Sigmoid colon (tissue), 7 donors: Measurements from ENCODE around the gene TNFRSF25. TPM values are rescaled to one million over a fixed set of nuclear protein-coding genes. Genes with fewer than 3 reads are reported as not detected.
"Not testable (repeated sequence)": the region's sequence is repeated elsewhere in the genome, so short reads cannot be mapped to it uniquely, and the experiment has no call there.

ENCODE experiments used
- DNase-seq: peaks from one replicate; pipeline ENCODE4 v3.0.0-alpha.2; 2019
- H3K27ac ChIP-seq, 4 donors: fragments of 200-600 bp; sonication (generic); one replicate each; pipeline ENCODE4 v1.5.1; 2016 to 2019; ENCODE audit warnings: mild to moderate bottlenecking in 1 of 4
- H3K27me3 ChIP-seq, 3 donors: fragments of 200-600 bp; sonication (generic); one replicate each; pipeline ENCODE4 v1.5.1; 2019; ENCODE audit warnings: mild to moderate bottlenecking in 1 of 3
- H3K36me3 ChIP-seq, 4 donors: fragments of 200-600 bp; sonication (generic); one replicate each; pipeline ENCODE4 v1.5.1; 2016 to 2019
- H3K4me1 ChIP-seq, 4 donors: fragments of 200-600 bp; sonication (generic); one replicate each; pipeline ENCODE4 v1.5.1; 2017 to 2019
- H3K4me3 ChIP-seq, 4 donors: fragments of 200-600 bp; sonication (generic); one replicate each; pipeline ENCODE4 v1.5.1; 2017 to 2019; ENCODE audit warnings: mild to moderate bottlenecking in 2 of 4, moderate library complexity in 1 of 4
- H3K9me3 ChIP-seq, 4 donors: fragments of 200-600 bp in 3 of 4; sonication (generic) in 3 of 4; one replicate each; pipeline versions ENCODE4 v1.5.1 to v1.6.1; 2013 to 2019
- EP300 ChIP-seq, 4 donors: sonication (generic); formaldehyde crosslinking; IDR thresholded peaks; one replicate each; pipeline ENCODE4 v1.6.1; 2017; ENCODE audit warnings: antibody characterized with exemption in 4 of 4
- POLR2A ChIP-seq, 2 donors: fragments of 450-650 bp; IDR thresholded peaks; one replicate each; pipeline ENCODE4 v1.6.1; 2016; ENCODE audit warnings: antibody characterized with exemption in 2 of 2, mild to moderate bottlenecking in 2 of 2, moderate library complexity in 2 of 2
- POLR2AphosphoS5 ChIP-seq, 4 donors: sonication (generic); formaldehyde crosslinking; IDR thresholded peaks; one replicate each; pipeline ENCODE4 v1.6.1; 2017; ENCODE audit warnings: antibody characterized with exemption in 4 of 4
- WGBS, 2 donors: extraction: QIAGEN DNeasy Blood & Tissue Kit; methylation state at CpG; one replicate each; pipeline ENCODE4 v1.1.7; 2013; 5-methylcytosine and 5-hydroxymethylcytosine counted together
- intact Hi-C: fragments of 100-400 bp; cut with DNase I; formaldehyde crosslinking; loops from one replicate; pipeline ENCODE4 v1.15.1; 2023
- polyA plus RNA-seq, 3 donors: library from polyadenylated mRNA; stranded (reverse); fragments of 200-250 nt; gene quantifications; one replicate each; pipeline ENCODE4 v1.2.3, GENCODE V29; 2013
- total RNA-seq, 4 donors: library from RNA; depleted of rRNA; stranded (reverse); fragments of >200 nt; gene quantifications; one replicate each; pipeline ENCODE4 v1.1.0, GENCODE V29; 2016
- TF ChIP-seq, protein P1 (sequence below), 4 experiments: fragments of 450-650 bp in 3 of 4; fragments of 200-600 bp in 1 of 4; IDR thresholded peaks; one replicate each; pipeline ENCODE4 v1.5.1; 2016 to 2019; ENCODE audit warnings: antibody characterized with exemption in 4 of 4, mild to moderate bottlenecking in 3 of 4, moderate library complexity in 2 of 4
- donor health status: healthy with polysubstance abuse.
- donor health status: Bipolar disorder and iron deficiency.
- donor health status: healthy.

Gene TNFRSF25
- total and polyA plus RNA-seq, 7 donors: 2.5 to 65.9 (median 6.8) TPM

DNA sequence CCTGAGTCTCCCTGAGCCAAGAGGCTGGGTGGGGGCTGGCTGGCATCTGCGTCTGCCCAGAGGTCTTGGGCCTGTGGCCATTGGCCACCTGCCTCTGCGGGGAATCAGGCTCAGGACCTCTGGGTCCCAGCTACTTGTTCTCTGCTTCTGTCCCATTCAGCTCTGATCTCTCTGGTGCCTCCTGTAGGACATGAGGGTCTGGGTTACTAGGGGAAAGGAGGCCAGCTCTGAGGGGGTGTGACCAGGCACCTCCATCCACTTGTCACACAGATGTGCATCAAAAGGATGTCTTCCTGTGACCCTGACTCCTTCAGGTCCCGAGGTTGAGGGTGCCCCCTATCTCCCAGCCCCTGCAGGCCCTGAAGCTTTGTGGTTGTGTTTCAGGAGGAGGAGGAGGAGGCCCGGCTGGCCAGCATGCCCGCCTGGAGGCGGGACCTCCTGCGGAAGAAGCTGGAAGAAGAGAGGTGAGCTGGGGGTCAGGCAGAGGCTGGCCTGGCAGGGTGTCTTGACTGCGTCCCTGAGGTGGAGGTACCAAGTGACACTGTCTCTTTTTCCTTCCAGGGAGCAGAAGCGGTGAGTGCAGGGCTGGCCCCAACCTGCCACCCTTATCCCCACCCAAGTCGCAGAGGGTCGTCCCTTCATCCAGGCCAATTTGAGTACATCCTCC, 9.0 kb downstream of the TNFRSF25 start:
- Histone ChIP-seq H3K9me3 (no peaks in the 10 kb centered on the region), H3K36me3 (no peaks in the 10 kb centered on the region), H3K27ac (no peak overlapping the region), H3K4me1 (peaks cover 0 to 25% (median 2%) of the 10 kb centered on the region in 4 donors), H3K4me3 (no peak overlapping the region), H3K27me3 (peaks cover 17 to 95% (median 56%) of the 10 kb centered on the region in 3 donors)
- TF ChIP-seq EP300 (IDR thresholded peaks at IDR 0.05) (no peak), POLR2AphosphoS5 (IDR thresholded peaks at IDR 0.05) (no peak), POLR2A (IDR thresholded peaks at IDR 0.05) (no peak)
- TF ChIP-seq, protein P1, sequence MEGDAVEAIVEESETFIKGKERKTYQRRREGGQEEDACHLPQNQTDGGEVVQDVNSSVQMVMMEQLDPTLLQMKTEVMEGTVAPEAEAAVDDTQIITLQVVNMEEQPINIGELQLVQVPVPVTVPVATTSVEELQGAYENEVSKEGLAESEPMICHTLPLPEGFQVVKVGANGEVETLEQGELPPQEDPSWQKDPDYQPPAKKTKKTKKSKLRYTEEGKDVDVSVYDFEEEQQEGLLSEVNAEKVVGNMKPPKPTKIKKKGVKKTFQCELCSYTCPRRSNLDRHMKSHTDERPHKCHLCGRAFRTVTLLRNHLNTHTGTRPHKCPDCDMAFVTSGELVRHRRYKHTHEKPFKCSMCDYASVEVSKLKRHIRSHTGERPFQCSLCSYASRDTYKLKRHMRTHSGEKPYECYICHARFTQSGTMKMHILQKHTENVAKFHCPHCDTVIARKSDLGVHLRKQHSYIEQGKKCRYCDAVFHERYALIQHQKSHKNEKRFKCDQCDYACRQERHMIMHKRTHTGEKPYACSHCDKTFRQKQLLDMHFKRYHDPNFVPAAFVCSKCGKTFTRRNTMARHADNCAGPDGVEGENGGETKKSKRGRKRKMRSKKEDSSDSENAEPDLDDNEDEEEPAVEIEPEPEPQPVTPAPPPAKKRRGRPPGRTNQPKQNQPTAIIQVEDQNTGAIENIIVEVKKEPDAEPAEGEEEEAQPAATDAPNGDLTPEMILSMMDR (IDR thresholded peaks at IDR 0.05): no peak
- WGBS, 2 donors: 86% methylated on average over 11 of the region's 11 CpGs
- intact Hi-C loops: no loop called here
- DNase-seq: no peak

DNA sequence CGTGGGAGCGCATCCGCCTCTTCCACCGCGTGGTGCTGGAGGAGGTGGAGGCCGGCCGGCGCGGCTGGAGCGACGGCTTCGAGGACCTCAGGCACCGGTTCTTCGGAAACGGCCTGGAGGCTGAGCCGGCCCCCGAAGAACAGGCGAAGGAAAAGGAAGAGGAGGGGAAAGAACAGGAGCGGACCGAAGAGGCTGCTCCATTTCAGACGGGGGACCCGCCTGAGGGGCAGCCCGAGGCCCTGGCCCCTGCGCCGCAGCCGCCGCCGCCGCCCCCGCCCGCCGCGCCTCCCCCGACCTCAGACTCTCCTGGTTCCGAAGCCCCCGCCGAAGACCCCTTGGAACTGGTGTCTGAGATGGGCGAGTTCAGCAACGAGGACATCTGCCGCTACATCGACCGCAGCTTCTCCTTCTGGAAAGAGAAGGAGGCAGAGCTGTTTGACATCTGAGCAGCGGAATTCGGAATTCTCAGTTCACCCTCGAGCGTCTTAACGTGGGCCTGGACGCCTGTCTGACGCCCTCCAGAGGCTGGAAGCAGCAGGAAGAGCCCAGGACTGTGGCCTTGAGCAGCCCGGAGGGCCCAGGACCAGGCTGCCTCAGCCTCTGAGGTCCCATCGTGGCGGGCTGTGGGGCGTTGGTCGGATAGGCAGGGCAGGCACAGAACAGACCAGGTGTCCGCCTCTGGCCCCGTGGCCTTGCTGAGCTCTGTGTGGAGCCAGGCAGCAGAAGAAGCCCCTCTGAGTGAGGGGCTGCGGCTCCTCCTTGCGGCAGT, 10.0 kb downstream of the TNFRSF25 start:
- H3K9me3 ChIP-seq, H3K4me3 ChIP-seq, DNase-seq, intact Hi-C loops, H3K27ac ChIP-seq, H3K36me3 ChIP-seq: not testable (repeated sequence)
- Histone ChIP-seq H3K4me1 (peaks cover 0 to 25% (median 2%) of the 10 kb centered on the region in 4 donors), H3K27me3 (peaks cover 17 to 95% (median 56%) of the 10 kb centered on the region in 3 donors)
- 54 to 83% methylated on average over 58 of the region's 58 CpGs for WGBS, 2 donors

DNA sequence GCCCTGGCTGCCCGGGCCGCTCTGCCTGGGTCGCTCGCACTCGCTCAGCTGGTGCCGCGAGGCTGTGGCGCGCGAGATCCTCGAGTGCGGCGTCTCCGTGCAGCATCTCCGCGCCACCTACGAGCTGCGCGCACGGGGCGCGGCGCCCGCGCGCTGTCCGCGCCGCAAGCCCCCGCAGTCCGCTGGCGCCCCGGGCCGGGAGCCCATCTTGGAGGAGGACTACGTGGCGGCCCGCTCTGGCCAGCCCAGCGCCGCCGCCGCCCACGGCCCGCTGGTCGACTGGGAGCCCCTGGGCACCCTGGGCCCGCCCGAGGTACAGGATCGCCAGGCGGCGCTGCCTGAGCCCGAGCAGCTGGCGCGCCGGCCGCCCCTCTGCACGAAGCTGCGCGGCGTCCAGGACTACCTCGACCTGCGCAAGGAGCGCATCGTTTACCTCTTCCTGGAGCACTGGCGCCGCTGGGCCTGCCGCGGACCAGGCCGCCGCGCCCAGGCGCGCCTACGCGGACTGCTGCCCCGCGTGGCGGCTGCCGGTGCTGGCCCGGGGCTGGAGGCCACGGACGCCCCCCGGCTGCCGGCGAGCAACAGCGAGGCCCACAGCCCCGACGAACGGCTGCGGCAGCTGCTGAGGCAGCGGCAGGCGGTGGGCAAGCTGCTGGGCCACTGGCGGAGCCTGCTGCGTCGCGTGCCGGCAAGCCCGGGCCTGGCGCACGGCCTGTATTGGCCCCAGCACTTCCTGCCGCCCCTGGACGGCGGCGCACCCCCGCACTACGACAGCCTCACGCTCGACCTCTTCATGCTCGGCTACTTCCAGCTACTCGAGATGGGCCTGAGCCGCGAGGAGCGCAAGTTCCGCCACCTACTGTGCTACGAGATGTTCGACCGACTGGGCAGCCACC, 10.9 kb downstream of the TNFRSF25 start:
- TF ChIP-seq, protein P1 (IDR thresholded peaks at IDR 0.05): no peak
- TF ChIP-seq POLR2AphosphoS5 (IDR thresholded peaks at IDR 0.05): no peak
- no peak for TF ChIP-seq POLR2A (IDR thresholded peaks at IDR 0.05)
- TF ChIP-seq EP300 (IDR thresholded peaks at IDR 0.05): no peak
- no peaks in the 10 kb centered on the region for H3K36me3 ChIP-seq
- peaks cover 11 to 95% (median 64%) of the 10 kb centered on the region in 3 donors for H3K27me3 ChIP-seq
- WGBS, 2 donors: 38 to 79% methylated on average over 115 of the region's 115 CpGs
- H3K4me1 ChIP-seq: peaks cover 0 to 21% (median 2%) of the 10 kb centered on the region in 4 donors
- DNase-seq: no peak
- no peak overlapping the region for H3K27ac ChIP-seq
- no peak overlapping the region for H3K4me3 ChIP-seq
- intact Hi-C loops: no loop called here
- H3K9me3 ChIP-seq: no peaks in the 10 kb centered on the region

- intact Hi-C loops, H3K27ac ChIP-seq, H3K36me3 ChIP-seq, DNase-seq, H3K9me3 ChIP-seq, H3K4me3 ChIP-seq: not testable (repeated sequence)
- peaks cover 0 to 17% (median 2%) of the 10 kb centered on the region in 4 donors for H3K4me1 ChIP-seq
- peaks cover 20 to 95% (median 72%) of the 10 kb centered on the region in 3 donors for H3K27me3 ChIP-seq
- WGBS, 2 donors: 34 to 80% methylated on average over 85 of the region's 85 CpGs
Observed at GRCh38 chr1:6453895-6454855, 11.8 kb downstream of the TNFRSF25 start.

- Histone ChIP-seq H3K27ac (no peak overlapping the region), H3K4me1 (peaks cover 0 to 39% (median 21%) of the 10 kb centered on the region in 4 donors)
Observed at GRCh38 chr1:6450943-6451373, 15.0 kb downstream of the TNFRSF25 start.

GRCh38 chr1:6450486-6450885, 15.5 kb downstream of the TNFRSF25 start:
- H3K4me1 ChIP-seq: peaks cover 0 to 39% (median 21%) of the 10 kb centered on the region in 4 donors
- H3K27ac ChIP-seq, H3K36me3 ChIP-seq, H3K9me3 ChIP-seq, DNase-seq, H3K4me3 ChIP-seq, intact Hi-C loops: not testable (repeated sequence)
- 24 to 29% methylated on average over 10 of the region's 10 CpGs for WGBS, 2 donors
- H3K27me3 ChIP-seq: peaks cover 43 to 94% (median 90%) of the 10 kb centered on the region in 3 donors

More at GRCh38 chr1:6450943-6451373, 15.0 kb downstream of the TNFRSF25 start:
- no peaks in the 10 kb centered on the region for H3K9me3 ChIP-seq
- H3K36me3 ChIP-seq: no peaks in the 10 kb centered on the region
- 12 to 59% methylated on average over 6 of the region's 6 CpGs for WGBS, 2 donors
- no peak overlapping the region for H3K4me3 ChIP-seq
- TF ChIP-seq POLR2AphosphoS5 (IDR thresholded peaks at IDR 0.05) (no peak), POLR2A (IDR thresholded peaks at IDR 0.05) (no peak), EP300 (IDR thresholded peaks at IDR 0.05) (no peak)
- TF ChIP-seq, protein P1 (IDR thresholded peaks at IDR 0.05): no peak
- intact Hi-C loops: no loop called here
- no peak for DNase-seq
- H3K27me3 ChIP-seq: peaks cover 43 to 98% (median 94%) of the 10 kb centered on the region in 3 donors
